Breast epithelium (tissue), 4 donors: ENCODE results near the gene SOX10. TPM values are rescaled to one million over a fixed set of nuclear protein-coding genes. Genes with fewer than 3 reads are reported as not detected.

Experiments
- DNase-seq, 2 donors: peaks; one replicate each; pipeline ENCODE4 v3.0.0-alpha.2; 2019; ENCODE audit warnings: low spot score in 2 of 2
- H3K27ac ChIP-seq, 2 donors: fragments of 200-600 bp; sonication (generic) in 1 of 2; one replicate each; pipeline ENCODE4 v1.5.1; 2016 to 2019; ENCODE audit warnings: mild to moderate bottlenecking in 1 of 2
- H3K27me3 ChIP-seq, 2 donors: fragments of 200-600 bp; sonication (generic) in 1 of 2; one replicate each; pipeline versions ENCODE4 v1.5.1 to v1.6.0; 2017 to 2019; ENCODE audit warnings: control low read depth in 1 of 2, mild to moderate bottlenecking in 1 of 2
- H3K36me3 ChIP-seq: fragments of 200-600 bp; one replicate; pipeline ENCODE4 v1.5.1; 2019
- H3K4me1 ChIP-seq, 2 donors: fragments of 200-600 bp; sonication (generic); one replicate each; pipeline ENCODE4 v1.5.1; 2016 to 2019; ENCODE audit warnings: control low read depth in 1 of 2
- H3K4me3 ChIP-seq, 3 donors: fragments of 200-600 bp; sonication (generic); 1 replicate in 2 of 3; 2 replicates in 1 of 3; pipeline ENCODE4 v1.5.1; 2016 to 2019; ENCODE audit warnings: mild to moderate bottlenecking in 3 of 3, moderate library complexity in 2 of 3
- H3K9me3 ChIP-seq, 2 donors: fragments of 200-600 bp; sonication (generic) in 1 of 2; one replicate each; pipeline ENCODE4 v1.5.1; 2016 to 2019; ENCODE audit warnings: control low read depth in 1 of 2
- CTCF ChIP-seq, 3 donors: fragments of 450-650 bp; IDR thresholded peaks; one replicate each; pipeline ENCODE4 v1.5.1; 2016 to 2017; ENCODE audit warnings: antibody characterized with exemption in 3 of 3, mild to moderate bottlenecking in 3 of 3, moderate library complexity in 3 of 3
- POLR2A ChIP-seq: fragments of 450-650 bp; IDR thresholded peaks from one replicate; pipeline ENCODE4 v1.6.1; 2016; ENCODE audit warnings: antibody characterized with exemption, mild to moderate bottlenecking, moderate library complexity
- POLR2AphosphoS5 ChIP-seq, 3 donors: sonication (generic); formaldehyde crosslinking; IDR thresholded peaks; one replicate each; pipeline ENCODE4 v1.6.1; 2017; ENCODE audit warnings: antibody characterized with exemption in 3 of 3
- intact Hi-C: fragments of 100-400 bp; cut with DNase I; formaldehyde crosslinking; loops from one replicate; pipeline ENCODE4 v1.15.1; 2023; ENCODE audit warnings: low total_unique reads
- total RNA-seq, 3 donors: library from RNA; depleted of rRNA; stranded (reverse); fragments of >200 nt; gene quantifications; one replicate each; pipeline ENCODE4 v1.1.0, GENCODE V29; 2016

SOX10 gene
- total RNA-seq, 3 donors from 2014 or later, result 0.16 to 101 (median 24.9) TPM

DNA sequence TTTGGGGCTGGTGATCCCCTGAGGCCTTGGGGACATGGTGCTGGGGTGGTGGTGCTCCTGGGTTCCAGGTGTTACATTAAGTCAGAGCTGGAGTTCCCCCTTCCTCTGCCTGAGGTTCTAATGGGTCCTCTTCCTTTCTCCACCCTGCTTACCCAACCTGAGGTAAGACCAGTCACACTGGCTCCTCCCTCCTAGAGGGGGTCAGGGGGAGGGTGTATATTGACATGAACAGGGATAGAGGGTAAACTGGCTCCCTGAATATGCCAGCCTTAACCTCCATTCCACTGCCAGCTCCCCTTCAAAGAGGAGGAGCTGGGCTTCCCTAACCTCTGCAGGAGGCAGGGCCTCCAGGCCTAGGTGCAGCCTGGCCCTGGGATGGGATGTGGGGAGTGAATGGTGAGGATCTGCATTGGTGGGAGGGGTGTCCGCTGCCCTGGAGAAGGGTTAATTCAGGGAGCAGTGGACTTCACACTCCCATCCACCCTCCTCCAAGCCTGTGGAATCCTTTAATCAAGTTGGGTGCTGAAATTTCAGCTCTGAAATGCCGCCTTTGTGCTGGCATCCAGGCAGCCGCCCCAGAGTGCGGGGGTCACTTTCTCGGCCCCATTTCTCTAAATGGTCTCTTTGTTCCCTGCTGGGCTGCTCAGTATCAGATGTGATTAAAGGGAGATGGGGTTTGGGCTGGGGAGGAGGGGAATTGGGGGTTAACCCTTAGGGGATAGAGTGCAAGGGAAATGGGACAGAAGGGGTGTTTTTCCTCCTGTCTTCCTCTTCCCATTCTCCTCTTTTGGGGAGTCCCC is 15.7 kb downstream of the SOX10 start:
- Histone ChIP-seq H3K27me3 (no peaks in the 10 kb centered on the region), H3K4me1 (no peaks in the 10 kb centered on the region), H3K27ac (peak overlapping the region in 1 of 2 donors; percentile 54), H3K9me3 (no peaks in the 10 kb centered on the region), H3K36me3 (no peaks in the 10 kb centered on the region), H3K4me3 (no peak overlapping the region)
- DNase-seq, result no peak
- no peak for TF ChIP-seq POLR2AphosphoS5 (IDR thresholded peaks at IDR 0.05)
- no peak for TF ChIP-seq CTCF (IDR thresholded peaks at IDR 0.05)
- no peak for TF ChIP-seq POLR2A
- intact Hi-C loops, result loop anchor here (1.0 kb wide), 1 partner anchor 153 kb away; no protein-coding TSS in a partner anchor

DNA sequence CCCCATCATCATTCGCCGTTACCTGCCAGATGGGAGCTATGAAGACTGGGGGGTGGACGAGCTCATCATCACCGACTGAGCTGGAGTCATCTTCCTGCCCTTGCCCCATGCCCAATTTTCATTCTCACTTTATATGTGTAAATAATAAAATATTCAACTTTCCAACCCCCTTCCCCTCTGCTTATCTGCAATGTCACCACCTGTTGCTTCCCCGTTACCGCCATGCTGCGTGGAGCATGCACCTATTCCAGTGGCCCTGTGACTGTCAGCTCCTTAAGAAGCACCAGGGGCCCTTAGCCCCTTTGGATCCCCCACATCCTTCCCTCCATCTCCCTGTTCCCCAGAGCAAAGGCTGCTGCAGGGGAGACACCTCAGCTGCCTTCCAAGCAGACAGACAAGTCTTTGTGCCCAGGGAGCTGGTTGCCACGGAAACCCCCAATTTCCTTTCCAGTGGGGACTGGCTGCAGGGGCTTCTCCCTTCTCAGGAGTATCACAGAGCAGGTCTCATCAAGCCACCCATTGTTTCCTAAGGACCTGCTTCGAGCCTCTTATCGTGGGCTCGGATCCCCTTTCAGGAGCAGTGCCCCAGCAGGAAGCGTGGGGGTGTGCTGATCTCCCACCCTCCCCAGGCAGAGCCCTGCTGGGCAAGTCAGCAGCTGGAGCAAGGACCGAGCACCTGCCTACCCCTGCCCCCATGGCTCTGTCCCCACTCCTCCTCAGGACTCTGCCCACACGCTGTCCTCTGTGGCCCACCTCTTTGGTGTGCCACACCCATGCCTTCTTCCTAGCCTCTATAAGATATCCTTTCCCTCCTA is 16.5 kb downstream of the SOX10 start:
- intact Hi-C loops, result no loop called here
- no peaks in the 10 kb centered on the region for H3K9me3 ChIP-seq
- H3K27me3 ChIP-seq, result no peaks in the 10 kb centered on the region
- no peaks in the 10 kb centered on the region for H3K4me1 ChIP-seq
- no peak for TF ChIP-seq POLR2A
- TF ChIP-seq POLR2AphosphoS5 (IDR thresholded peaks at IDR 0.05), result no peak
- TF ChIP-seq CTCF (IDR thresholded peaks at IDR 0.05), result no peak
- H3K4me3 ChIP-seq, result no peak overlapping the region
- DNase-seq, result no peak
- H3K36me3 ChIP-seq, result no peaks in the 10 kb centered on the region
- peak overlapping the region in 1 of 2 donors; percentile 54 for H3K27ac ChIP-seq

- intact Hi-C loops, result no loop called here
- no peak for TF ChIP-seq CTCF (IDR thresholded peaks at IDR 0.05)
- no peak for TF ChIP-seq POLR2AphosphoS5 (IDR thresholded peaks at IDR 0.05)
- TF ChIP-seq POLR2A, result no peak
- DNase-seq, result no peak
- no peaks in the 10 kb centered on the region for H3K9me3 ChIP-seq
- no peaks in the 10 kb centered on the region for H3K36me3 ChIP-seq
- H3K4me1 ChIP-seq, result no peaks in the 10 kb centered on the region
- H3K27ac ChIP-seq, result no peak overlapping the region
- H3K27me3 ChIP-seq, result no peaks in the 10 kb centered on the region
- H3K4me3 ChIP-seq, result no peak overlapping the region
Measured at GRCh38 chr22:37967147-37967546, 17.2 kb downstream of the SOX10 start.

GRCh38 chr22:37965940-37966664 is 18.3 kb downstream of the SOX10 start:
- TF ChIP-seq CTCF (IDR thresholded peaks at IDR 0.05) (no peak), POLR2AphosphoS5 (IDR thresholded peaks at IDR 0.05) (no peak), POLR2A (no peak)
- Histone ChIP-seq H3K4me3 (no peak overlapping the region), H3K27me3 (no peaks in the 10 kb centered on the region), H3K9me3 (no peaks in the 10 kb centered on the region), H3K36me3 (no peaks in the 10 kb centered on the region), H3K4me1 (no peaks in the 10 kb centered on the region), H3K27ac (peak overlapping the region in 1 of 2 donors; percentile 41)
- no peak for DNase-seq
- intact Hi-C loops, result no loop called here
